8988T (cell line): ENCODE data around the gene ZNF385B.

Experiments used
- DNase-seq: peaks from one replicate; pipeline ENCODE4 v3.0.0; 2011

The ZNF385B gene

DNA sequence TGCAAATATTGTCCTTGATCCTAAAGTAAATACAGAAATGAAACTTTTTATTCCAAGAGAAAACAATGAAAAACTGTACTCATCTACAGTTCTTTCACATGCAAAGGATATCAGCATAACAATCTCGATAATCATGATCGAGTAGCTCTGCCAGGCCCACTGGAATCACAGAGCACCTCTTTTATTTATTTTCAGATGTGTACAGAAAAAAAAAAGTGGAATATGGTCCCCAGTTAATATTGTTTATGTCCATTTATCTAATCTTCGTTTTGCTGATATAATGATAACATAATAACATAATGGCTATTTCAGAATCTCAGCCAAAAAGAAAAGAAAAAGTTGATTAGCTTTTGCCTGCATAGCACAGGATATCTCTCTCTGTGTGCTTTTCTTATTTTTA, 6.5 kb downstream of the ZNF385B start:
- DNase-seq, result no peak

DNA sequence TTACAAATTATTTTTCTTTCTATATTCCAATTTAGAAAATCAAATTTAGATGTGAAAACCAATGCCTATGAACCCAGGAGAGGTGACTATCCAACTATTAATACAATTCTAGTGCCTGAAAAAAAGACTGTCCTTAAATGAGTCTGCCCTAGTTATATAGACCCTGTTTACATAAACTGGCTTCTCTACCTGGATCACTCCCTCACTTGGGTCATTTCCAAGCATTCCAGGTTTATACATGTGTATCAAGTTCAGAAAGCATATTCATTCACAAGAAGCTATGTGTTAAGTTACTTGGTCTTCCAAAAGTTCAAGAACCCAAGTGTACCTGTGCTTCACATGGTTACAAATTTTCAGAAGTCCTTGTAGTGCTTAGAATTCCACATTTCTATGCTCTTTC, 8.3 kb downstream of the ZNF385B start:
- no peak for DNase-seq

DNA sequence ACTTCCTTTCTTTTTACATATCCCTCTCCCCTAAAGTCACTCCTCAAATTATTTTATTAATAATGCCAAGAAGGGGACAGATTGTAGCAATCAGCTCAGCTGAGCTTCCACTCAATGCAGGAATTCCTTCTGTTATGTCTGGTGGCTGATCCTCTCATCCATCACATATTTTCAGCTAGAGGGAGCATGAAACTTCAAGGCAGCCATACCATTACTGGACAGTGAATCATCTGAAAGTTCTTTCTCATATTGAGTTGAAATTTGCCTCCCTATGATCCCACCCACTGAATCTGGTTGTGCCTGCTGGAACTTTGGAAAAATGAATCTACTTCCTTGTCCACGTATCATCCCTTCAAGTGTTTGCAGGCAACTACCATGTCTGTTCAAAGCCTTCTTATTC, 11.2 kb downstream of the ZNF385B start:
- DNase-seq, result no peak

DNA sequence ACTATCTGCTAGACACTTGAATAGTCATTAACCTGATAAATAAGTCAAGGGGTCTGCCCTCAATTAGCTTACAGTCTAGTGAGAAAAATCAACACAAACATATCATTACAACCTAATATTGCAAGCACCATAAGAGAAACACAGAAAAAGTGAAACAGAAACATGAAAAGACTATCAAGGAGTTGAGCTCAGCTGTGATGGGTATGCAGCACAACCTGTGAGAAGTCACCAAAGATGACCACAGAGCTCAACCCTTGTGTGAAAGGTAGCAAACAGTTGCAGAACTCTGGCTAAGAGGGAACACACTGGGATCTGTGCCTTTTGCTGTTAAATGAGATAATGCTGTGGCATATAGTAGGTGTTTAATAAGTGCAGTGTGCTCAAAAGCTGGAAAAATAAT, 11.7 kb downstream of the ZNF385B start:
- no peak for DNase-seq

DNA sequence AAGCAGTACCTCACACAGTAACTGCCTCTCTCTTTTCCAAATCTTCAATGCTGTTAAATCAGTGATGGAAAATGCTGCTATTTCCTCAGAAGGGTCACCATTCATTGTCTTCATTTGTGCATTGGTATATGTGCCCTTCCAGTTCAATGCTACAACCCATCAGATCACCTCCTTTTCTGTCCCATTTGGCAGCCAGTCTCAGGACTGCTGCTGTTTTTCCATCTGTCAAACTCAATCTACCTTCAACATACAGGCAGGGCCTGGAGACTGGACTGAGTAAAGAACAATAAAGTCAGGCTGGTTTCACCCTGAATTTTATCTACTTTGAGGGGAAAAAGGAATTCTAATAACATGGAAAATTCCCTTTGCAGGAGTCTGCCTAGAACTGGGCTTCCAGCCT, 17.9 kb downstream of the ZNF385B start:
- no peak for DNase-seq

DNA sequence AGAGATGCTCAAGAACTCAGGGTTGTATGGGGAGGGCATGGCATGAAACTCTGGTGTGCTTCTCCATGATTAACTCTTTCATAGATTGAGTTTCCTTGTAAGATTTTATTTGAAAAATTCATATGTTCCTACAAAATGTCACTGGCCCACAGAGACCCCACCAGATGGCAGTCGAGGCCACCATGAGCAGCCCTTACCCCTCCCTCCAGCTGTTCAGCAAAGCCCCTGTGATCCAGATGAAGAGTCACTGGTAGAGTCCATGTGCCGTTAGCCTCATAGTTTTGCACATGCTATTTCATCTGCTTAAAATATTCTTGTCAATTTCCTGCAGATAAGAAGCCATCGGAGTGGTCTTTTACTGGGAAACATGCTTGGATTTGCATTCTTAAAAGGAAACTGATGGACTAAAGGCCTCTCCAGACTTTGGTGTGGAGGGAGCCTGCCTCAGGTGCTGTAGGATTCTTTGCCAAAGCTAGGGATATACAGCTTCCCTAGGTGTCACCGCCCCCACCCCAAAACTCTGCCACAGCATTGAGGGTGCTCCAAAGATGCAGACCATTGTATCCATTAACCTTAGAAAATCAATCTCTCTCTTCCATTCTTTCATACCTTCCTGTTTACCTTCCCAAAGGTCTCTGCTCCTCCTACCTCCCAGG, 18.8 kb downstream of the ZNF385B start:
- DNase-seq, result no peak

DNA sequence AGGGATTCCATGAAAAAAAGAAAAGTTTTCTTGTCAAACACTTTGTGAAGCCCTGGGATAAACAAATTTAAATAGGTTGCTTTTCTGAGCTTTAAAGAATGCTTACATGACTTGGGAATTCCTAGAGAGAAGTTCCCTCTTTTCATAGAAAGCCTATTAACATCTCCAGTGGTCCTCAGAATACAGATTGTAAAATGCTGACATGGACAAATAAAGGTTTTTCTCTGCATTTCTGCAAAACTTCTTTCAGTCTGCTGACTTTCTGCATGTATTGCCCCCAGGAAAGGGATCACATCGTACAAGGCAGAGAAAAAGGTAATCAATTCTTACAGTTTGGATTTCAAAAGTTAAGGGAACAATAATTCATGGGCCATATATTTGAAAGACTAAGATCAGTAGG, 20.6 kb downstream of the ZNF385B start:
- no peak for DNase-seq

DNA sequence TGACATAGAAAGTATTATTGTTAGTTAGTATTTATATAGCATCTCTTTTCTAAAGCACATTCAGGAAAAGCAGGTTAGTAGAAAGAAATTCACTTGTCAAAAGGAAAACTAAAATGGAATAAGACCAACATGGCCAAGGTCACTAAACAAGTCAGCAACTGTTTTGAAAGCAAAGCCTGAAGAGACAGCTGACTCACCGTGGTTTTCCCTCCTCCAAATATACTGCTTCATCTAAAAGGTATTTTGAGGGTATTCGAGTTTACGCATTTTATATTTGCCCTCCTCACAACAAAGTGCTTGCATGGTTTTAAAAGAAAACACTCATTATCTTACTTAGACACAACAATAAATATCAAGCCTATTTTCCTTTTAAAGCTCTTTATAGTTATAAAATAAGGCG, 24.0 kb downstream of the ZNF385B start:
- DNase-seq, result no peak

DNA sequence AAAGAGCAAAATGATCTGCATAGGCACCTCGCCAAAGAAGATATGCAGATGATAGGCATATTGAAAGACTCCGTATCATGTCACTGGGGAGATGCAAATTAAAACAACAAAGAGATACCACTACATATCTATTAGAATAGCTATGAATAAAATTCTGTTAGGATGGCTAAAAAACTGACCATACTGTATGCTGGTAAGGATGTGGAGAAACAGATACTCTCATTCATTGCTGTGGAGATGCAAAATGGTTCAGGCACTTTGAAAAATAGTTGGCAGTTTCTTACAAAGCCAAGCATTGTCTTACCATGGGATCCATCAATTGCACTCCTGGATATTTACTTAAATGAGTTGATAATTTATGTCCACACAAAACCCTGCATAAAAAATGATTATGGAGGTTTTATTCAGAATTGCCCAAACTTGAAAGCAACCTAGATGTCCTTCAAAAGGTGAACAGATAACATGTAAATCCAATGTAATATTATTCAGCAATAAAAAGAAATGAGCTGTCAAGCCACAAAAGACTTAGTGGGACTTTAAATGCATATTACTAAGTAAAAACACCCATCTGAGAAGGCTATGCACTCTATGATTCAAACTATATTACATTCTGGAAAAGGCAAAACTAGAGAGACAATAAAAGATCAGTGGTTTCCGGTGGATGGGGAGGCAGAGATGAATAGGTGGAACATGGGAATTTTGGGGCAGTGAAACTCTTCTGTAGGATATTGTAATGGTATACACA, 31.2 kb downstream of the ZNF385B start:
- DNase-seq, result no peak

DNA sequence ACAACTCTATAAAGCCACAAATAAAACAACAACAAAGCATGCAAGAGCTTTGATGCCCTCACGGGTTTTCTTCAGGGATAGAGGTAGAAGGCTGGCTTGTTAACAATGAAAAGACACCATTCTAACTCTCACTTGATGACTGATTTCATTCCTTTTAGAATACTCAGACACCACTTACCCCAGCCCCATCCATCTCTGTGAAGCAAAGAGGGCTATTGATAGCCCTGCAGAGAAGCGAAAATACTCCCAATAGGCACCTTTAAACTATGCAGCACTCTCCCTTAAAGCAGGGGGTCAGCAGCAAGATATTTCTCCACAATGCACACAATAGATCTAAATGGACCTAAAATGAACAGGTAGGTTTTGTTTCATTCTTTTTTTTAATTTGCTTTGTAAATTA, 35.1 kb downstream of the ZNF385B start:
- DNase-seq, result no peak

DNA sequence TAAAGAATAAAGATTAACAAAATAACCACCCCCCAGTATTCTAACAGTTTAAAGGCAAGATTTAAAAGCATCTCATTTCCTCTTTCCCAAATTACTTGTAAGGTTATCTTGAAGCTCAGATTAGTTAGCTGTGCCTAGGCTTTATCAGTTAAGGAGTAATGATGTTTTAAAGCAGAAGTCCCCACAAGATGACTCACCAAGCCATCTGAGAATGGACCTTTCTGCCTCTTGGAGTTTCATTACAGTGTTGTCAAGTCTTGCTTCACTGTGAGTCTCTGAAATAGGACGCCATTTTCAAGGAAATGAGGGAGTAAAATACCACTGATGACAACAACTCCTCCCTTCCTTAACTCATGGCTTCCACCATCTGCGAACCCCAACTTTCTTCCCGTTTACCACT, 35.9 kb downstream of the ZNF385B start:
- DNase-seq, result no peak

DNA sequence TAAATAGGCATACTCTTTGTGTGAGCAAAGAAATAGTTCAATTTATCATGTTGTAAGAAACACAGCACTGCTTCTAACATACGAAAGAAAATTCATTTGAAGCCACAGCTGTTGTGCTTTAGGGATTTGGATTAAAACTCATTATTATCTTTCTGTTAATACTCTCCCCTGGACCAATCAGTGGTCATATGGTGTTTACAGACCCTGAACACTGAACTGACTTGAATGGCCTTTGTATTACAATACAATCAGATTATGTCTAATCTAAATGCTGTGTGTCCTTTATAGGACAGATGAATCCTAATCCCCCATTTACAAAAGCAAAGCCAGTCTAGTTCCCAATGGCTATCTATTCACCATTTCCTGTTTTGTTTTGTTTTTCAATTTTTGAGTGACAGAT, 36.5 kb downstream of the ZNF385B start:
- DNase-seq, result no peak

DNA sequence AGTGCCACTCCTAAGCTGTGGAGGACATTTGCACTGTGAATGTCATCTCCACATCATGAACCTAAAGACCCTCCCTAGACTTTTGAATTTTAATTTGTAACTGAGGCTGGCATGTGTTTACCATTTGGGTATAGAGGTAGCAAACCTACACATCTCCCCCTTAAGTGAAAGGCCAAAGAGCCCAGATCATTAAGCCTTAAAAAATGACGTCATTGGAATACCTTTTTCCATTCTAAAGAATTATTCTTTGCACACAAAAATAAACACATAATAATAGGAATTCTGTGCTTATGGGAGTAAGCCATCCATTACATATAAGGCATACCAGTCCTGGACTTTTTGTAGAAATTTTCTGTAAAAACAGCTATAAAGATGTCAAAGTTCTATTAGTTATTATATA, 38.9 kb downstream of the ZNF385B start:
- no peak for DNase-seq

DNA sequence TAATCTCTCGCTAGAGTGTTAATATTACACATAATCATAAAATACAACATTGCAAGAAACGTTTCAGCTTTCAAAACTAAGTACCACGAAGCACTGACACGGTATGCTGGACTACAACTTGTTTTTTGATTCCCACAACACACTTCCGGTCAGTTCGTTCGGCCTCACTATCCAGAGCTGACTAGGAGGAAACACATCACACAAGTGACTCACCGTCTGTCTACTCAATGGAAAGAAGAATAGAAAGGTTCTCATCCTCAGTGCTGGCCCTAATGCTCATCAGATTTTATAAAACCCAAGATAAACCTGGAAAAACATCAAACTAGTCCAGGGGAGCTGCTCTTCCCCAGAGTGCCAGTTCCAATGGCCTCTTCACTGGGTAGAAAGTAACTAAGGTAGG, 42.9 kb downstream of the ZNF385B start:
- DNase-seq, result no peak

DNA sequence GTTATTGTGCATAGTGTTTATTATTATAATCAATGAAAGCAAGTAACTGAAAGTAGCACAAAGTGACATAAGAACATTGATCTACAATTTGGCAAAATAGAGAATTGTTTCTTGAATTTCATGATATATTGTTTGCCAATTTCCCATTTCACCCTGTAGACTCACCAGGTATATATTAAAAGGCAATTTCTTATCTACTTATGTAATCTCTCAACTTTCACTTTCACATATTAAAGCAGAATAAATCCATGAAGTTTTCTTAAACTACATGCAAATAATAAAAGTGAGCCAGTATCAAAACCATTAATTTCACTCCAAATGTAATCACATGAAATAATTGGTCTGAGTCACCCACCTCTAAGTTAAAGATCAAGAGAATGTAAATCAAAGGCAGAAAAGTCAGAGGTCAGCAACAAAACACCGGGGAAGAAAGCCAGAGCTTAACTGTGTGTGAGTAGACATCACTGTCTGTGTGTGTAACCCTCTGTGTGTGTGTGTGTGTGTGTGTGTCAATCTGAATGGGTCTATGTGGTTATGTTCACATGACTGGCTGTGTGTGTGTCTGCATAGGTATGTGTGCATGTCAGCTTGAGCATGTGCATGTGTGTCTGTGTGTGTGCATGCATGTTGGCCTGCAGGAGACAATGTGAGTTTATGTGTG, 44.1 kb downstream of the ZNF385B start:
- DNase-seq, result no peak

DNA sequence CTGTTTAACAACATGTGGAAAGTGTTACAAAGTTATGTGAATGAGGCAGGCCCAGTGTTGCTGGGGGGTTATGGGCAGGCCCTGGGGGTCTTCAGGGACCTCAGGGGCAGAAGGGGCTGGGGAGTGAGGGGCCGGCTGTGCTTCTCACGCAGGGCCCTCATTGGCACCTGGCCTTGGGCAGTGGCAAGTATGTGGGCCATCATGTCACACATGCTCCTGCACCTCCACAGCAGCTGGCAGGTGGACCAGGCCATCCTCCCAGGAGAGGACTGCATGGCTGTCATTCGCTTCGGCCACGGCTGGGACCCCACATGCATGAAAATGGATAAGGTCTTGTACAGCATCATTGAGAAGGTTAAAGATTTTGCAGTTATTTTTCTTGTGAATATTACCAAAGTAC, 47.4 kb downstream of the ZNF385B start:
- no peak for DNase-seq

DNA sequence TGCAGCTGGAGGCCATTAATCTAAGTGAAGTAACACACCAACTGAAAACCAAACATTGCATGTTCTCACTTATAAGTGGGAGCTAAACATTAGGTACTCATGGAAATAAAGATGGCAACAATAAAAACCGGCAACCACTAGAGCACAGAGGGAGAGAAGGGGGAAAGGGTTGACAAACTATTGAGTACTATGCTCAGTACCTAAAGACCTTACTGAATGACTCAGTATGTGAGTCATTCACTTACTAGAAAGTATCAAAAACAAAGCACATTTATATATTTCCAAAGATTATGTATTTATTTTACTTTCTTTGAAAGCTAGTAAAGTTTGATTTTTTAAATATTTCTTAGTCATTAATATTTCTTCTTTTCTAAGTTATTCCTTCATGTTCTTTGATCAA, 48.9 kb downstream of the ZNF385B start:
- no peak for DNase-seq

DNA sequence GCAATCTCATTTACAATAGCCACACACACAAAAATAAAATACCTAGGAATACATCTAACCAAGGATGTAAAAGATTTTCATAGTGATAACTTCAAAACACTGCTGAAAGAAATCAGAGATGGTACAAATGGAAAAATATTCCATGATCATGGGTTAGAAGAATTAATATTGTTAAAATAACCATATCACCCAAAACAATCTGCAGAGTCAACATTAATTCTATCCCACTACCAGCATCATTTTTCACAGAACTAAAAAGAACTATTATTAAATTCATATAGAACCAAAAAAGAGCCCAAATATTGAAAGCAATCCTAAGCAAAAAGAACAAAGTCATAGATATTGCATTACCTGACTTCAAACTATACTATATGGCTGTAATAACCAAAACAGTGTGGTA, 50.4 kb downstream of the ZNF385B start:
- no peak for DNase-seq

DNA sequence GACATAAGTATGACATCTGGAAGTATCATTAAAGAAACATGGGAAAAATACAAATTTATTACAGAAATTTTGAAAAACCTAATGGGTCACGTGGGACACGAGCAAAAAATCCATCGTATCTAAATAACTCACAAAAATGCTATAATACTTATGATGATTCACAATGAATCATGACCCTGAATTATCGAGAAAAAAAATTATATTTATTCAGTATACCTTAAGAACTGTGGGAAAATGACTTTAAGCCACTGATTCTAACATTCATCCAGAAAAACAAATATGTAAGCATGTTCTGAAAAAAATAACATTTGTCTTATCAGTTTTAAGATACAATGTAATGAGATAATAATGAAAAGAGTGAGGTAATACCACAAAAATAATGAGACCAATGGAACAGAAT, 51.8 kb downstream of the ZNF385B start:
- no peak for DNase-seq

DNA sequence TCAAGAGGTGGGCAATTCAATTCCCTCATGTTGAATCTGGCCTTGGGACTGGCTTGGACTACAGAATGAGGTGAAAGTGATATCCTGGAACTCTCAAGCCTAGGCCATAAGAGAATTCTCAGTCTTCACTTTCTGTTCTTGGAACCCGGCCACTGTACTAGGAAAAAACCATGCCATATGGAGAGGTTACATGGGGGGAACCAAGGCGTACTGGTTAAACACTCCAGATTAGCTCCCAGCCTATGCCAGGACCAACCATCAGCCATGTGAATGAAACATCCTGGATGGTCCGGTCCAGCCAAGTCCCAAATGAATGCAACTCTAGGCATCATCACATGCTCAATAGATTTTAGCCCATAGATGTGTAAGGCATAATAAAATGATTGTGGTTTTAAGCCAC, 56.4 kb downstream of the ZNF385B start:
- no peak for DNase-seq

DNA sequence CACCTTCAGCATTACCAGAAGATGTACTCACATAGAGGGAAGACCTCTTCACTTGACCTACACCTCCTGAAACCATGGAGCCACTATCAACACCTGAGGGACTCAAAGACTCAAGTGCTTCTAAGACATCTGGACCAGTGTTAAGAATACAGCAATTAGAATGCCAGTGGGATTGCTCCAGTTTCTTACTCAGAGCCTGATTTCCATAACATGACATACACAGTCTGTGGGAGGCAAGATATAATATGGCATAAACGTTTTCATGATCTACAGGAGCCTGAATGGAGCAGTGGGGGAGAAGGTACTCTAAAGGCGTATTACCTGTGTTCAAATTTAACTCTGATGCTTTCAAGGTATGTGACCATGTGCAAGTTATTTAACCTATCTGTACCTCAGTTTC, 57.2 kb downstream of the ZNF385B start:
- DNase-seq, result no peak

DNA sequence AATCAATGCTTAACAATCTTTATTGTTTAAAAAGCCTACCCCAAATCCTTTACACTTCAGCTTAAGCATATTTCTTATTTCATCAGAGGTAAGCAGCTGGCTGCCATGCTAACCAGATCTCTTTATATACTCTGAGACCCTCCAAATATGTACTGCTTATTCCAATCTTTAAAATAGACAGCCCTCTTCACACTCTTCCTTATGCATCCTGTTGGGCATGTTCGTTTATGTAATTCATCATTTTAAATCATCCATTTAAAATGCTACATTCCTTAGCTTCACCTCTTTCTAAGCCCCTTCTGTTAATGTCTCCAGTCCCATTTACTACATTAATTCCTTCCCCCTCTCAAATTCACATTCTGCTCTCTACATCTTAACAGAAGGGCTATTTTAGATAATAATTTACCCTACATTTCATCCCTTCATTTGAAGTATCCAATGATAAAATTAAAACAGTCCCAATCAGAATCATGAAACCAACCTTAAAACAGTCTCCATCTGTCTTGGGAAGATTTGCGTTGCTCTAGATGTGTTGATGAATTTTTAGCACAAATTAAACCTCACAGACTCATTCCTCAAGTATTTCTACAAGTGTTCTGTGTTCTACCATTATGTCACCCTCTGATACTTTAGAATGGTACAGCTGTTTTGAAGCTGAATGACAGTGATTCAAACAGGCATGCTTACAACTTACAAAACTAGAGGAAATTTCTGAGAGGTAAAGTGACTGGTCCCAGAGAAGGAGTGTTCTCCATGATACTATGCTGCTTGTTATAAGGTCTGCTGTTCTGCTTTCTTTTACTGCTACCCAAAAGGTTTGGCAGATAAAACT, 59.1 kb downstream of the ZNF385B start:
- DNase-seq, result no peak

DNA sequence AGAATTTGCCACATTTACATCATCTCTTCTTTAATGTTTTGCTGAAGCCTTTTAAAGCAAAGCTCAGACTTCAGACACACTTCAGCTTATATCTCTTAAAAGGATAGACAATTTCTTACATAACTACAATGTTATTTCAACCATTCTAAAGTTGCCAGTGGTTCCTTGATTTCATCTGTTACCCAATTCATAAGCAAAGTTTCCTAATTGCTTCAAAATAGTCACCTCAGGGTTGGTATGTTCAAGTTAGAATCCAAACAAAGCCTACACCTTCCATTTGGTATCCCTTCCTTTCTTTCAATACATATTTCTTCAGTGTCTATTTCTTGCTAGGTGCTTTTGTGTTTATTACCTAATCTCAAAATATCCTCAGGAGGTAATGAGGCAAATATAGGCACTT, 60.6 kb downstream of the ZNF385B start:
- DNase-seq, result no peak
